GM12878 (cell line): ENCODE data around the gene ACADVL. TPM values are rescaled to one million over a fixed set of nuclear protein-coding genes. Genes with fewer than 3 reads are reported as not detected.

Experiments used
- ATAC-seq: fragments of 200-7000 bp; cut with Tn5 transposase; 3 replicates; pipeline ENCODE4 v1.9.1; 2020; ENCODE audit warnings: mild to moderate bottlenecking, moderate library complexity
- BruUV-seq: library from RNA; stranded (reverse); fragments of 400-500 nt; replicated peaks from 2 replicates; lab custom pipeline; 2021; lab: Mats Ljungman, UMichigan
- CTCF ChIA-PET: fragments of 300-600 bp; sonication (Branson Sonifier 250); formaldehyde crosslinking; extraction: SDS; loops from one replicate; lab custom pipeline; 2021; ENCODE audit warnings: inconsistent platforms; lab: Yijun Ruan, JAX
- POLR2A ChIA-PET: fragments of 350-600 bp; formaldehyde crosslinking; extraction: SDS; loops from one replicate; lab custom pipeline; 2021; ENCODE audit warnings: inconsistent platforms; lab: Charles Lee
- RAD21 ChIA-PET: fragments of 300-600 bp; sonication (Branson Sonifier 250); formaldehyde crosslinking; loops from one replicate; lab custom pipeline; 2023; ENCODE audit warnings: antibody characterized with exemption; ENCODE audit not compliant: unreplicated experiment; lab: Charles Lee
- SMC1A ChIA-PET: fragments of 300-600 bp; sonication (Branson Sonifier 250); formaldehyde crosslinking; loops from one replicate; lab custom pipeline; 2023; ENCODE audit not compliant: unreplicated experiment, uncharacterized antibody; lab: Charles Lee
- DNase-seq: peaks from one replicate; pipeline ENCODE4 v3.0.0-alpha.2; 2011; ENCODE audit warnings: low read depth, low spot score
- FAIRE-seq: peaks from 3 replicates; lab custom pipeline; 2011; peaks lifted over from hg19 to GRCh38; lab: Jason Lieb, UNC
- H2AFZ ChIP-seq: 2 replicates; pipeline ENCODE4 v1.6.0; 2011; ENCODE audit warnings: low read depth, low read length, control low read depth; ENCODE audit not compliant: control insufficient read depth
- H3K27ac ChIP-seq: 2 replicates; pipeline ENCODE4 v1.5.1; 2011; ENCODE audit warnings: control low read depth; ENCODE audit not compliant: control insufficient read depth, insufficient read depth
- H3K27me3 ChIP-seq, 2 experiments: replicated peaks in 1 of 2; 2 replicates each; pipeline versions ENCODE4 v1.6.0 to v1.6.1; 2011; ENCODE audit warnings: low read length in 1 of 2; ENCODE audit not compliant: control insufficient read depth in 2 of 2, insufficient read depth in 2 of 2
- H3K36me3 ChIP-seq, 2 experiments: 2 replicates each; pipeline ENCODE4 v1.5.1; 2011; ENCODE audit warnings: low read length in 1 of 2; ENCODE audit not compliant: control insufficient read depth in 2 of 2, insufficient read depth in 2 of 2
- H3K4me1 ChIP-seq: 2 replicates; pipeline ENCODE4 v1.6.1; 2011; ENCODE audit warnings: mild to moderate bottlenecking, low read length, moderate library complexity, mixed read lengths; ENCODE audit not compliant: control insufficient read depth, insufficient read depth
- H3K4me2 ChIP-seq: 2 replicates; pipeline ENCODE4 v1.6.0; 2011; ENCODE audit warnings: control low read depth; ENCODE audit not compliant: control insufficient read depth, insufficient read depth
- H3K4me3 ChIP-seq: fragments of 200-600 bp; sonication (generic); 2 replicates; pipeline ENCODE4 v1.5.1; 2016
- H3K79me2 ChIP-seq: 2 replicates; pipeline ENCODE4 v1.6.0; 2011; ENCODE audit warnings: low read length; ENCODE audit not compliant: control insufficient read depth, insufficient read depth
- H3K9ac ChIP-seq: 2 replicates; pipeline ENCODE4 v1.8.0; 2011; ENCODE audit warnings: low read length, control low read depth, mixed read lengths; ENCODE audit not compliant: control insufficient read depth, insufficient read depth
- H3K9me3 ChIP-seq: replicated peaks from 3 replicates; pipeline ENCODE4 v1.5.1; 2011; ENCODE audit warnings: mild to moderate bottlenecking, low read length; ENCODE audit not compliant: control insufficient read depth, insufficient read depth
- H4K20me1 ChIP-seq: 2 replicates; pipeline ENCODE4 v1.6.0; 2011; ENCODE audit not compliant: control insufficient read depth, insufficient read depth
- ASH2L ChIP-seq: fragments of 300-600, 200-600 bp; sonication (generic); IDR thresholded peaks from 2 replicates; pipeline ENCODE4 v1.6.1; 2017; ENCODE audit warnings: low read depth, mild to moderate bottlenecking, borderline replicate concordance
- BRCA1 ChIP-seq: IDR thresholded peaks from 2 replicates; pipeline ENCODE4 v1.6.1; 2011; ENCODE audit warnings: low read depth, low read length, improper control_type of control experiment
- EZH2 ChIP-seq: IDR thresholded peaks from 2 replicates; pipeline ENCODE4 v1.6.1; 2012; ENCODE audit warnings: low read depth, mild to moderate bottlenecking, control low read depth, inconsistent platforms, low read length, borderline replicate concordance; ENCODE audit not compliant: control insufficient read depth
- MYB ChIP-seq: fragments of 150-350 bp; IDR thresholded peaks from 2 replicates; pipeline ENCODE4 v1.6.1; 2014; ENCODE audit warnings: mild to moderate bottlenecking, low read depth, low read length, borderline replicate concordance
- NFXL1 ChIP-seq: fragments of 450-650 bp; IDR thresholded peaks from 2 replicates; pipeline ENCODE4 v1.6.1; 2017; ENCODE audit warnings: antibody characterized with exemption, mild to moderate bottlenecking, borderline replicate concordance
- NFYA ChIP-seq: IDR thresholded peaks from 2 replicates; pipeline ENCODE4 v1.6.1; 2011; ENCODE audit warnings: low read depth, mild to moderate bottlenecking, low read length, improper control_type of control experiment, borderline replicate concordance
- NKRF ChIP-seq: fragments of 450-650 bp; conservative IDR thresholded peaks from 2 replicates; pipeline ENCODE4 v1.6.1; 2017; ENCODE audit warnings: mild to moderate bottlenecking, moderate library complexity
- ZSCAN29 ChIP-seq: fragments of 450-650 bp; IDR thresholded peaks from 2 replicates; pipeline ENCODE4 v1.6.1; 2017; ENCODE audit warnings: mild to moderate bottlenecking, moderate library complexity
- WGBS: methylation state at CpG from one replicate; pipeline ENCODE4 v1.1.6; 2016; ENCODE audit warnings: low lambda C conversion rate; ENCODE audit not compliant: insufficient replicate concordance, insufficient coverage; ENCODE audit errors: missing lambda C conversion rate; 5-methylcytosine and 5-hydroxymethylcytosine counted together
- in situ Hi-C: fragments of 300-500 bp; cut with MboI; formaldehyde crosslinking; loops from 9 replicates; pipeline ENCODE4 v1.14.3; 2018; ENCODE audit warnings: mixed read lengths
- intact Hi-C: fragments of 100-400 bp; cut with micrococcal nuclease; formaldehyde crosslinking; loops from one replicate; pipeline ENCODE4 v1.14.2; 2022; ENCODE audit not compliant: unreplicated experiment
- polyA plus RNA-seq, 11 experiments: library from polyadenylated mRNA; depleted of rRNA in 4 of 11; unstranded in 6 of 11; stranded (reverse) in 5 of 11; fragments of >200 nt; fragmentation: Nextera tagmentation in 4 of 11; fragmentation: Illumina TruSeq in 1 of 11; extraction: Ambion mirVana in 4 of 11; extraction: Trizol in 1 of 11; gene quantifications; 1 replicate in 1 of 11; 2 replicates in 10 of 11; pipeline versions ENCODE4 v1.2.1 to v1.2.3, GENCODE V29; 2011 to 2016; ENCODE audit warnings: inconsistent platforms in 2 of 11, missing spikeins in 2 of 11, low read depth in 1 of 11
- total RNA-seq, 4 experiments: library from RNA; depleted of rRNA in 3 of 4; stranded (reverse); fragments of >200 nt in 3 of 4; fragmentation: Illumina TruSeq in 1 of 4; extraction: Trizol in 1 of 4; gene quantifications; 2 replicates each; pipeline versions ENCODE4 v1.2.1 to v1.2.3, GENCODE V29; 2013 to 2021

ACADVL gene
- total and polyA plus RNA-seq, 10 of the 15 experiments (the other 5 are each of a cell fraction or from before 2014, with no cell fraction given), result 25.4 to 232 (median 180) TPM

DNA sequence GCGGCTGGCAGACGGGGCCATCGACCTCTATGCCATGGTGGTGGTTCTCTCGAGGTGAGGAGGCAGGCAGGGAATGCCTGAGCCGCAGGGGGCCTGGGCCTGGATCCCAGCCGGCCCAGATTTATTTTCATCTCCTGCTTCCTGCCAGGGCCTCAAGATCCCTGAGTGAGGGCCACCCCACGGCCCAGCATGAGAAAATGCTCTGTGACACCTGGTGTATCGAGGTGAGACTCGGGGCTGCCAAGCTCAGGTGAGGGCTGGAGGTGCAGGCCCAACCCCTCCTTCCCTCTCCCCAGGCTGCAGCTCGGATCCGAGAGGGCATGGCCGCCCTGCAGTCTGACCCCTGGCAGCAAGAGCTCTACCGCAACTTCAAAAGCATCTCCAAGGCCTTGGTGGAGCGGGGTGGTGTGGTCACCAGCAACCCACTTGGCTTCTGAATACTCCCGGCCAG is 4.9 kb downstream of the ACADVL start (continued):
- TF ChIP-seq BRCA1 (no peak), NFXL1 (no peak), EZH2 (no peak), ZSCAN29 (no peak), ASH2L (no peak), MYB (no peak), NKRF (no peak)

GRCh38 chr17:7225711-7226331 is 6.1 kb downstream of the ACADVL start:
- RAD21 ChIA-PET, result no interaction called here
- in situ Hi-C loops (no loop called here), intact Hi-C loops (no loop called here)
- POLR2A ChIA-PET, result no interaction called here
- Histone ChIP-seq H3K36me3 (peaks cover 27 to 31% of the 10 kb centered on the region in 2 experiments), H3K79me2 (peaks cover 3% of the 10 kb centered on the region; the same call in 1 of the 2 replicates), H4K20me1 (no peaks in the 10 kb centered on the region), H3K4me1 (peaks cover 3% of the 10 kb centered on the region; the same call in 1 of the 2 replicates), H2AFZ (no peak overlapping the region), H3K4me2 (no peak overlapping the region), H3K27me3 (no peaks in the 10 kb centered on the region), H3K9me3 (no peaks in the 10 kb centered on the region), H3K27ac (no peak overlapping the region), H3K4me3 (no peak overlapping the region), H3K9ac (no peak overlapping the region)
- no TSS peak for BruUV-seq
- WGBS, result 89% methylated on average over 12 of the region's 21 CpGs
- DNase-seq, result no peak
- no peak for ATAC-seq
- SMC1A ChIA-PET, result interaction anchor here (1.2 kb wide), 1 partner anchor 24 kb away, joined by 3 read pairs; no protein-coding TSS in a partner anchor
- no peak for FAIRE-seq
- CTCF ChIA-PET, result no interaction called here
- TF ChIP-seq NFYA, result no peak
